ENCODE measurements around the gene GPR176.

DNA sequence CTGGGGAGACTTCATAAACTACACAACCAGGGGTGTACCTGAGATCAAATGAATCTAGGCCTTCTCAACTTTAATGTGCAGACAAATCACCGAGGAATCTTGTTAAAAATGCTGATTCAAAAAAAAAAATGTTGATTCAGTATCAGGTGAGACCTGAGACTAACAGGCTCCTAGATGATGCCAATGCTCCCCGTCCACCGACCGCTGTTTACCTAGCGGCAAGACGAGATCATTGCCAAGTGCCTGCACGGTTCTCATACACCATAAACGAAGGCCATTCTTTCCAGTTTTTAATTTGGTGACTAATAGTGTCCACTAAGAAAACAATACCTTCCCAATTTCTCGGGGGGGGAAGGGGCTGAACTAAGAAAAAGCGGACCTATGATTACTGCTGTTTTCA lies 134.9 kb downstream of the GPR176 start:
- TF ChIP-seq CTCF (IDR thresholded peaks at IDR 0.05) (no peak), POLR2A (IDR thresholded peaks at IDR 0.05) (no peak)

All from thyroid gland (tissue), 4 donors.